GM12878 (cell line): ENCODE data around the gene FBN3. TPM values are rescaled to one million over a fixed set of nuclear protein-coding genes. Genes with fewer than 3 reads are reported as not detected.

Source experiments
- ATAC-seq: fragments of 200-7000 bp; cut with Tn5 transposase; 3 replicates; pipeline ENCODE4 v1.9.1; 2020; ENCODE audit warnings: mild to moderate bottlenecking, moderate library complexity
- BruUV-seq: library from RNA; stranded (reverse); fragments of 400-500 nt; replicated peaks from 2 replicates; lab custom pipeline; 2021; lab: Mats Ljungman, UMichigan
- CTCF ChIA-PET: fragments of 300-600 bp; sonication (Branson Sonifier 250); formaldehyde crosslinking; extraction: SDS; loops from one replicate; lab custom pipeline; 2021; ENCODE audit warnings: inconsistent platforms; lab: Yijun Ruan, JAX
- POLR2A ChIA-PET: fragments of 350-600 bp; formaldehyde crosslinking; extraction: SDS; loops from one replicate; lab custom pipeline; 2021; ENCODE audit warnings: inconsistent platforms; lab: Charles Lee
- RAD21 ChIA-PET: fragments of 300-600 bp; sonication (Branson Sonifier 250); formaldehyde crosslinking; loops from one replicate; lab custom pipeline; 2023; ENCODE audit warnings: antibody characterized with exemption; ENCODE audit not compliant: unreplicated experiment; lab: Charles Lee
- SMC1A ChIA-PET: fragments of 300-600 bp; sonication (Branson Sonifier 250); formaldehyde crosslinking; loops from one replicate; lab custom pipeline; 2023; ENCODE audit not compliant: unreplicated experiment, uncharacterized antibody; lab: Charles Lee
- DNase-seq: peaks from one replicate; pipeline ENCODE4 v3.0.0-alpha.2; 2011; ENCODE audit warnings: low read depth, low spot score
- FAIRE-seq: peaks from 3 replicates; lab custom pipeline; 2011; peaks lifted over from hg19 to GRCh38; lab: Jason Lieb, UNC
- H2AFZ ChIP-seq: 2 replicates; pipeline ENCODE4 v1.6.0; 2011; ENCODE audit warnings: low read depth, low read length, control low read depth; ENCODE audit not compliant: control insufficient read depth
- H3K27ac ChIP-seq: 2 replicates; pipeline ENCODE4 v1.5.1; 2011; ENCODE audit warnings: control low read depth; ENCODE audit not compliant: control insufficient read depth, insufficient read depth
- H3K27me3 ChIP-seq, 2 experiments: replicated peaks in 1 of 2; 2 replicates each; pipeline versions ENCODE4 v1.6.0 to v1.6.1; 2011; ENCODE audit warnings: low read length in 1 of 2; ENCODE audit not compliant: control insufficient read depth in 2 of 2, insufficient read depth in 2 of 2
- H3K36me3 ChIP-seq, 2 experiments: 2 replicates each; pipeline ENCODE4 v1.5.1; 2011; ENCODE audit warnings: low read length in 1 of 2; ENCODE audit not compliant: control insufficient read depth in 2 of 2, insufficient read depth in 2 of 2
- H3K4me1 ChIP-seq: 2 replicates; pipeline ENCODE4 v1.6.1; 2011; ENCODE audit warnings: mild to moderate bottlenecking, low read length, moderate library complexity, mixed read lengths; ENCODE audit not compliant: control insufficient read depth, insufficient read depth
- H3K4me2 ChIP-seq: 2 replicates; pipeline ENCODE4 v1.6.0; 2011; ENCODE audit warnings: control low read depth; ENCODE audit not compliant: control insufficient read depth, insufficient read depth
- H3K4me3 ChIP-seq: fragments of 200-600 bp; sonication (generic); 2 replicates; pipeline ENCODE4 v1.5.1; 2016
- H3K79me2 ChIP-seq: 2 replicates; pipeline ENCODE4 v1.6.0; 2011; ENCODE audit warnings: low read length; ENCODE audit not compliant: control insufficient read depth, insufficient read depth
- H3K9ac ChIP-seq: 2 replicates; pipeline ENCODE4 v1.8.0; 2011; ENCODE audit warnings: low read length, control low read depth, mixed read lengths; ENCODE audit not compliant: control insufficient read depth, insufficient read depth
- H3K9me3 ChIP-seq: replicated peaks from 3 replicates; pipeline ENCODE4 v1.5.1; 2011; ENCODE audit warnings: mild to moderate bottlenecking, low read length; ENCODE audit not compliant: control insufficient read depth, insufficient read depth
- H4K20me1 ChIP-seq: 2 replicates; pipeline ENCODE4 v1.6.0; 2011; ENCODE audit not compliant: control insufficient read depth, insufficient read depth
- CBX5 ChIP-seq: sonication (generic); IDR thresholded peaks from 2 replicates; pipeline ENCODE4 v1.6.1; 2016; ENCODE audit warnings: low read depth, moderate library complexity, mild to moderate bottlenecking, inconsistent platforms
- CREB1 ChIP-seq: IDR thresholded peaks from 2 replicates; pipeline ENCODE4 v1.6.1; 2012; ENCODE audit warnings: low read depth, mild to moderate bottlenecking, inconsistent platforms
- CTCF ChIP-seq, 3 experiments: IDR thresholded peaks in 2 of 3; conservative IDR thresholded peaks in 1 of 3; 2 replicates each; pipeline ENCODE4 v1.5.1; 2011; ENCODE audit warnings: low read depth in 3 of 3, low read length in 3 of 3, mild to moderate bottlenecking in 3 of 3, control low read depth in 2 of 3, moderate library complexity in 2 of 3, inconsistent platforms in 1 of 3, mixed read lengths in 1 of 3; ENCODE audit not compliant: control insufficient read depth in 2 of 3, insufficient read depth in 1 of 3; ENCODE audit errors: extremely low read depth in 1 of 3
- WGBS: methylation state at CpG from one replicate; pipeline ENCODE4 v1.1.6; 2016; ENCODE audit warnings: low lambda C conversion rate; ENCODE audit not compliant: insufficient replicate concordance, insufficient coverage; ENCODE audit errors: missing lambda C conversion rate; 5-methylcytosine and 5-hydroxymethylcytosine counted together
- in situ Hi-C: fragments of 300-500 bp; cut with MboI; formaldehyde crosslinking; loops from 9 replicates; pipeline ENCODE4 v1.14.3; 2018; ENCODE audit warnings: mixed read lengths
- intact Hi-C: fragments of 100-400 bp; cut with micrococcal nuclease; formaldehyde crosslinking; loops from one replicate; pipeline ENCODE4 v1.14.2; 2022; ENCODE audit not compliant: unreplicated experiment
- polyA plus RNA-seq, 11 experiments: library from polyadenylated mRNA; depleted of rRNA in 4 of 11; unstranded in 6 of 11; stranded (reverse) in 5 of 11; fragments of >200 nt; fragmentation: Nextera tagmentation in 4 of 11; fragmentation: Illumina TruSeq in 1 of 11; extraction: Ambion mirVana in 4 of 11; extraction: Trizol in 1 of 11; gene quantifications; 1 replicate in 1 of 11; 2 replicates in 10 of 11; pipeline versions ENCODE4 v1.2.1 to v1.2.3, GENCODE V29; 2011 to 2016; ENCODE audit warnings: inconsistent platforms in 2 of 11, missing spikeins in 2 of 11, low read depth in 1 of 11
- total RNA-seq, 4 experiments: library from RNA; depleted of rRNA in 3 of 4; stranded (reverse); fragments of >200 nt in 3 of 4; fragmentation: Illumina TruSeq in 1 of 4; extraction: Trizol in 1 of 4; gene quantifications; 2 replicates each; pipeline versions ENCODE4 v1.2.1 to v1.2.3, GENCODE V29; 2013 to 2021
- TF ChIP-seq, protein P1 (sequence below): fragments of 450-650 bp; IDR thresholded peaks from 2 replicates; pipeline ENCODE4 v1.6.1; 2018; ENCODE audit warnings: borderline replicate concordance, mild to moderate bottlenecking; ENCODE audit not compliant: partially characterized antibody
- TF ChIP-seq, protein P2 (sequence below): fragments of 450-650 bp; IDR thresholded peaks from 2 replicates; pipeline ENCODE4 v1.6.1; 2017; ENCODE audit warnings: mild to moderate bottlenecking
- TF ChIP-seq, protein P3 (sequence below): fragments of 450-650 bp; IDR thresholded peaks from 2 replicates; pipeline ENCODE4 v1.6.1; 2017; ENCODE audit warnings: mild to moderate bottlenecking, moderate library complexity

The FBN3 gene
- total and polyA plus RNA-seq, 10 of the 15 experiments (the other 5 are each of a cell fraction or from before 2014, with no cell fraction given): 0.05 TPM; not detected in 9

- POLR2A ChIA-PET: no interaction called here
Measured at GRCh38 chr19:8036434-8037099, 112.8 kb downstream of the FBN3 start.

More at GRCh38 chr19:8036434-8037099, 112.8 kb downstream of the FBN3 start:
- Histone ChIP-seq H3K36me3 (no peaks in the 10 kb centered on the region), H3K79me2 (no peaks in the 10 kb centered on the region), H3K4me1 (no peaks in the 10 kb centered on the region), H3K9ac (no peak overlapping the region), H3K27ac (no peak overlapping the region), H3K4me3 (no peak overlapping the region), H2AFZ (no peak overlapping the region), H3K27me3 (no peaks in the 10 kb centered on the region; a peak in 1 of 4 replicates), H3K4me2 (no peak overlapping the region), H4K20me1 (no peaks in the 10 kb centered on the region), H3K9me3 (no peaks in the 10 kb centered on the region)
- CTCF ChIA-PET: no interaction called here
- SMC1A ChIA-PET: no interaction called here
- no peak for ATAC-seq
- in situ Hi-C loops: no loop called here
- intact Hi-C loops: no loop called here
- RAD21 ChIA-PET: no interaction called here
- no peak for DNase-seq
- no peak for FAIRE-seq
- no TSS peak for BruUV-seq
- WGBS: 42% methylated on average over 7 of the region's 7 CpGs
- TF ChIP-seq CBX5 (no peak), CREB1 (no peak), CTCF (IDR thresholded peaks at IDR 0.05 in 2 of 3, conservative IDR thresholded peaks at IDR 0.05 in 1 of 3; ENCODE audit: control insufficient read depth in 2 of 3, extremely low read depth in 1 of 3, insufficient read depth in 1 of 3, low read depth in 3 of 3, low read length in 3 of 3) (no peak)
- TF ChIP-seq, protein P1, sequence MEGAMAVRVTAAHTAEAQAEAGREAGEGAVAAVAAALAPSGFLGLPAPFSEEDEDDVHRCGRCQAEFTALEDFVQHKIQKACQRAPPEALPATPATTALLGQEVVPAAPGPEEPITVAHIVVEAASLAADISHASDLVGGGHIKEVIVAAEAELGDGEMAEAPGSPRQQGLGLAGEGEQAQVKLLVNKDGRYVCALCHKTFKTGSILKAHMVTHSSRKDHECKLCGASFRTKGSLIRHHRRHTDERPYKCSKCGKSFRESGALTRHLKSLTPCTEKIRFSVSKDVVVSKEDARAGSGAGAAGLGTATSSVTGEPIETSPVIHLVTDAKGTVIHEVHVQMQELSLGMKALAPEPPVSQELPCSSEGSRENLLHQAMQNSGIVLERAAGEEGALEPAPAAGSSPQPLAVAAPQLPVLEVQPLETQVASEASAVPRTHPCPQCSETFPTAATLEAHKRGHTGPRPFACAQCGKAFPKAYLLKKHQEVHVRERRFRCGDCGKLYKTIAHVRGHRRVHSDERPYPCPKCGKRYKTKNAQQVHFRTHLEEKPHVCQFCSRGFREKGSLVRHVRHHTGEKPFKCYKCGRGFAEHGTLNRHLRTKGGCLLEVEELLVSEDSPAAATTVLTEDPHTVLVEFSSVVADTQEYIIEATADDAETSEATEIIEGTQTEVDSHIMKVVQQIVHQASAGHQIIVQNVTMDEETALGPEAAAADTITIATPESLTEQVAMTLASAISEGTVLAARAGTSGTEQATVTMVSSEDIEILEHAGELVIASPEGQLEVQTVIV: no peak
- TF ChIP-seq, protein P2, sequence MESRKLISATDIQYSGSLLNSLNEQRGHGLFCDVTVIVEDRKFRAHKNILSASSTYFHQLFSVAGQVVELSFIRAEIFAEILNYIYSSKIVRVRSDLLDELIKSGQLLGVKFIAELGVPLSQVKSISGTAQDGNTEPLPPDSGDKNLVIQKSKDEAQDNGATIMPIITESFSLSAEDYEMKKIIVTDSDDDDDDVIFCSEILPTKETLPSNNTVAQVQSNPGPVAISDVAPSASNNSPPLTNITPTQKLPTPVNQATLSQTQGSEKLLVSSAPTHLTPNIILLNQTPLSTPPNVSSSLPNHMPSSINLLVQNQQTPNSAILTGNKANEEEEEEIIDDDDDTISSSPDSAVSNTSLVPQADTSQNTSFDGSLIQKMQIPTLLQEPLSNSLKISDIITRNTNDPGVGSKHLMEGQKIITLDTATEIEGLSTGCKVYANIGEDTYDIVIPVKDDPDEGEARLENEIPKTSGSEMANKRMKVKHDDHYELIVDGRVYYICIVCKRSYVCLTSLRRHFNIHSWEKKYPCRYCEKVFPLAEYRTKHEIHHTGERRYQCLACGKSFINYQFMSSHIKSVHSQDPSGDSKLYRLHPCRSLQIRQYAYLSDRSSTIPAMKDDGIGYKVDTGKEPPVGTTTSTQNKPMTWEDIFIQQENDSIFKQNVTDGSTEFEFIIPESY: no peak
- TF ChIP-seq, protein P3, sequence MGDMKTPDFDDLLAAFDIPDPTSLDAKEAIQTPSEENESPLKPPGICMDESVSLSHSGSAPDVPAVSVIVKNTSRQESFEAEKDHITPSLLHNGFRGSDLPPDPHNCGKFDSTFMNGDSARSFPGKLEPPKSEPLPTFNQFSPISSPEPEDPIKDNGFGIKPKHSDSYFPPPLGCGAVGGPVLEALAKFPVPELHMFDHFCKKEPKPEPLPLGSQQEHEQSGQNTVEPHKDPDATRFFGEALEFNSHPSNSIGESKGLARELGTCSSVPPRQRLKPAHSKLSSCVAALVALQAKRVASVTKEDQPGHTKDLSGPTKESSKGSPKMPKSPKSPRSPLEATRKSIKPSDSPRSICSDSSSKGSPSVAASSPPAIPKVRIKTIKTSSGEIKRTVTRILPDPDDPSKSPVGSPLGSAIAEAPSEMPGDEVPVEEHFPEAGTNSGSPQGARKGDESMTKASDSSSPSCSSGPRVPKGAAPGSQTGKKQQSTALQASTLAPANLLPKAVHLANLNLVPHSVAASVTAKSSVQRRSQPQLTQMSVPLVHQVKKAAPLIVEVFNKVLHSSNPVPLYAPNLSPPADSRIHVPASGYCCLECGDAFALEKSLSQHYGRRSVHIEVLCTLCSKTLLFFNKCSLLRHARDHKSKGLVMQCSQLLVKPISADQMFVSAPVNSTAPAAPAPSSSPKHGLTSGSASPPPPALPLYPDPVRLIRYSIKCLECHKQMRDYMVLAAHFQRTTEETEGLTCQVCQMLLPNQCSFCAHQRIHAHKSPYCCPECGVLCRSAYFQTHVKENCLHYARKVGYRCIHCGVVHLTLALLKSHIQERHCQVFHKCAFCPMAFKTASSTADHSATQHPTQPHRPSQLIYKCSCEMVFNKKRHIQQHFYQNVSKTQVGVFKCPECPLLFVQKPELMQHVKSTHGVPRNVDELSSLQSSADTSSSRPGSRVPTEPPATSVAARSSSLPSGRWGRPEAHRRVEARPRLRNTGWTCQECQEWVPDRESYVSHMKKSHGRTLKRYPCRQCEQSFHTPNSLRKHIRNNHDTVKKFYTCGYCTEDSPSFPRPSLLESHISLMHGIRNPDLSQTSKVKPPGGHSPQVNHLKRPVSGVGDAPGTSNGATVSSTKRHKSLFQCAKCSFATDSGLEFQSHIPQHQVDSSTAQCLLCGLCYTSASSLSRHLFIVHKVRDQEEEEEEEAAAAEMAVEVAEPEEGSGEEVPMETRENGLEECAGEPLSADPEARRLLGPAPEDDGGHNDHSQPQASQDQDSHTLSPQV: no peak
